Cortex of kidney (tissue), 1 donor: ENCODE measurements around the gene TRIM66.

Experiments used
- DNase-seq: peaks from one replicate; lab custom pipeline; 2025; lab: John Stamatoyannopoulos, UW

TRIM66 gene

DNA sequence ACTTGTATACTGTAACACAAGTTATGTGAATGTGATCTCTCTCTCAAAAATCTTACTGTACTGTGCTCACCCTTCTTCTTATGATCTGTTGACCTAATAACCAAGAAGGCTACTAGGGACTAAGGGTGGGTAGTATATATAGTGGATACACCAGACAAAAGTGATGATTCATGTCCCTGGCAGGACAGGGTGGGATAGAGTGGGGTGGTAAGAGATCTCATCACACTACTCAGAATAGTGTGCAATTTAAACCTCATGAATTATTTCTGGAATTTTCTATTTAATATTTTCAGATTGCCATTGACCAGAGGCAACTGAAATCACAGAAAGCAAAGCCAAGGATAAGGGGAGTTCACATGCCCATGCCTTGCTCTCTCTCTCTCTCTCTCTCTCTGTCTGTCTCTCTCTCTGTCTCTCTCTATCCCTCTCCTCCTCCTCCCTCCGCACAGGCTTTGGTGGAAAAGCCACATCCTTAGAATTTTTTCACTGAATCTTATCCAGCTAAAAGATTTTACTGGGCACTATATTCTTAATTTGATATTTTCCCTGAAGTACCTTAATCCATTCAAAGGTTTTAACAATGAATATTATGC, 76.4 kb downstream of the TRIM66 start:
- DNase-seq = no peak

DNA sequence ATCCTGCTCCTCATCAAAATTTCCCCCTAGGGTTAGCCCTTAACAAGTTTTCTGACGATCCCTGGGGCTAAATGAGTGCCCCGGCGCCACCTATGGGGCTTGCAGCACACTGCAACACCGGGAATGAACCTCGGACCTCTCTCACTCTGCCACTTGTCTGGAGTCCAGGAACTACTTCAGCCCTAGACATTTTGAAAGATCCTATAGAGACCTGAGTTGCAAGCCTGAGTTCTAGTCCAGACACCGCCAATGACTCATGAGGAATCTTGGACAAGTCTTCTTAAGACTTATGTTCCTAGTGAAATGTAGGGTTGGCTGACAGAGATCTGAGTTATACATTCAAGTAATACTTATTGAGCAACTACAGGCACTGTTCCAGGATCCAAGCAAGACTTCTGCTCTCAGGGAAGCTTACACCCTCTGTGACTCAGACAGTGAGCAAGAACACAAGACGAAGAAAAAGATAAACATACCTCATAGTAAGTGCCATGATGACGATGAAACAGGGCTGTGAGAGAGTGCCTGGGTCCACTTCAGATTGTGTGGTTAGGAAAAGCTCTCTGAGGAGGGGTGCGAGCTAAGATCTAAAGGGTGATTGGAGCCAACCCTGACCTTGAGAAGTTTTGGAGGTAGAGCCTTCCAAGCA, 78.3 kb downstream of the TRIM66 start:
- no peak for DNase-seq

DNA sequence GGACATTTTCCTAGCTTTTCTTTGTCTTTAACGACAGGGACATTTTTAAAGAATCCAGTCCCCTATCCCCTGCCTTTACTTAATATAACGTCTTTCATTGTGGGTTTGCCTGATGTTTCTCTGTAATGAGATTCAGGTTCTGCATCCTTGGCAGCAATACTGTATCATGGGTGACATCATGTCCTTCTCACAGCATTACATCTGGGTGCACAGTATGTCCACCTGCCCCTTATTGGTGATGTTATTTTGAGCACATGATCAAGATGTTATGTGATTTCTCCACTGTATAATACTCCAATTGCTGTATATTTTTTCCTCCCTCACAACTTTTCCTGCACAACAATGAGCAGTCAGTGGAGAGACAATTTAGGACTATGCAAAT, 78.8 kb downstream of the TRIM66 start:
- no peak for DNase-seq

DNA sequence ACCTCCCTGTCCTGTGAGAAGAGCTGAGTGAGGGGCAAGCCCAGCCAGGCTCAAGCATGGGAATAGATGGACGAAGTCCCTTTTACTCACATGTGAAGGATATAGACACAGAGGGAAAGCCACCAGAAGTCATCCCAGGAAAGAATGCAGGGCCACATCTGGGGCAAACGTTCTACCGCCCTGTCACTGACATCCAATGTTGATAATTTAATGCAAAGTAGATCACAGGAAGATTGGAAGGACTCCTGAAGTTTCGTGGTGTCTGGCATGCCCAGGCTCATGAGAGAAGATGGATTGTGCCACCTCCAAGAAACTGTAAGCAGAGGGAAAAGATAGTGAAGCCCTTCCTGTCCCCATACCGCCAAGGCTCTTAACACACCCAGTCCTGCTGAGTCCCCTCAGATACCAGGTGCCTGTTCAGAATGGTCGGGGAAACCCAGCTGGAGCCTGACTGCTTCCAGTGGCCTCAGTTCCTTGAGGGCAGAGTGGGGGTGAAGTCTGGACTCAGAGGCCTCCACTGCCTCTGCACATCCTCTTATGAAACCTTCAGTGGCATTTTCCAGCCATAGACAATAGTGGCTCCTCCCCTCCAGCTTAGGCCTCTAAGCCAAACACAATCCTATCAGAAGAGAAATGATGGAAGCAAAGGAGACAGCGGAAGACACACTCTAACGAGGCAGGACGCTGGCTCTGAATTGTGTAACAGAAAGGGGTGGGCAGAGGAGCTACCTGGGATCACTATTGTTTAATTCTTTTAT, 80.9 kb downstream of the TRIM66 start:
- DNase-seq = no peak

DNA sequence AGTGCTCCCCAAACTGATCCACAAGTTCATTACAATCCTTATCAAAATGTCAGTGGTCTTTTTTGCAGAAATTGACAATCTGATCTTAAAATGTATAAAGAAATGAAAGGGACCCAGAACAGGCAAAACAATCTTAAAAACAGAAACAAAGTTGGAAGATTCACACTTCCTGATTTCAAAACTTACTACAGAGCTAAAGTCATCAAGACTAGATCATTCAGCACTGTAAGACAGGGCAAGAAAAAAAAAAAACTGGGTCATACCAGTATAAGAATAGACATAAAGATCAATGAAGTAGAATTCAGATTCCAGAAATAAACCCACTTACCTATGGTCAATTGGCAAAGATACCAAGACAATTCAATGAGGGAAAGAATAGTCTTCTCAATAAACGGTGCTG, 84.0 kb downstream of the TRIM66 start:
- no peak for DNase-seq

DNA sequence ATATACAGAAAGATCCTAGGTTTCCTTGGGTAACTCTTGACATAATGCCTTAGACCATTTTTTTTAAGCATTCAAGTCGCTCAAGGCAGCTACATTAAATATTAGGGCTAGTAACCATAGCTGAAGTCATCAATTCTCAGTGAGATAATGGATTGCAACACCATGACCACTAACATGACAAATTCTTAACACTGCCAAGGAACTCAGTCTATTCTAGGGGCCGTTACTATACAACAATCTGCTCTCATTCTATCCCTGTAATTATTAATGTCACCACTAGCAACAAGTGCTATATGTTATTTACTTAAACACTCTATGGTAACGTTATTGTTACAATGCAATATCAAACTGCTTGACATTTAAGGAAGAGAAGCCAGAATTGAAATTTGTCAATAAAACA, 85.3 kb downstream of the TRIM66 start:
- DNase-seq = no peak

DNA sequence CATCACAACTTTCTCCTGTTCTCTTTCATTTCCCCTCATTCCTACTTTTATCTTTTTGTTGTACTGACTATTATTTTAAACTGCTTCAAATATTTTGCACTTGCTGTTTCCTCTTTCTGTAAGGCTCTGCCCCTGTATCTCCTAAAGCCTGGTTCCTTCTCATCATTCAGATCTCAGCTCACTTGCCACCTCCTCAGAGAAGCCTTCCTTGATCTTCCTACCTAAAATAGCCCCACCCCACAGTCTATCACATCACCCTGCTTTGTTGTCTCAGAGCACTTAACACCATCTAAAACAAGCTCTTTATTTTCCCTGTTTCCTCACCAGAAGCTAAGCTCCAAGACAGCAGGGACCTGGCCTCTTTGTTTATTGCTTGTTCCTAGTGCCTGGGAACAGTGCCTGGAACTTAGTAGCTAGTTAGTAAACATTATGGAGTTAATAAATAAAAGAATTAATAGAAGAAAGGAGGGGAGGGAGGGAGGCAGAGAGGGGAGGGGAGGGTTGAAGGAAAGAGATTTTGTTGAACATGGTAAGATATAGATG, 85.9 kb downstream of the TRIM66 start:
- DNase-seq = no peak

DNA sequence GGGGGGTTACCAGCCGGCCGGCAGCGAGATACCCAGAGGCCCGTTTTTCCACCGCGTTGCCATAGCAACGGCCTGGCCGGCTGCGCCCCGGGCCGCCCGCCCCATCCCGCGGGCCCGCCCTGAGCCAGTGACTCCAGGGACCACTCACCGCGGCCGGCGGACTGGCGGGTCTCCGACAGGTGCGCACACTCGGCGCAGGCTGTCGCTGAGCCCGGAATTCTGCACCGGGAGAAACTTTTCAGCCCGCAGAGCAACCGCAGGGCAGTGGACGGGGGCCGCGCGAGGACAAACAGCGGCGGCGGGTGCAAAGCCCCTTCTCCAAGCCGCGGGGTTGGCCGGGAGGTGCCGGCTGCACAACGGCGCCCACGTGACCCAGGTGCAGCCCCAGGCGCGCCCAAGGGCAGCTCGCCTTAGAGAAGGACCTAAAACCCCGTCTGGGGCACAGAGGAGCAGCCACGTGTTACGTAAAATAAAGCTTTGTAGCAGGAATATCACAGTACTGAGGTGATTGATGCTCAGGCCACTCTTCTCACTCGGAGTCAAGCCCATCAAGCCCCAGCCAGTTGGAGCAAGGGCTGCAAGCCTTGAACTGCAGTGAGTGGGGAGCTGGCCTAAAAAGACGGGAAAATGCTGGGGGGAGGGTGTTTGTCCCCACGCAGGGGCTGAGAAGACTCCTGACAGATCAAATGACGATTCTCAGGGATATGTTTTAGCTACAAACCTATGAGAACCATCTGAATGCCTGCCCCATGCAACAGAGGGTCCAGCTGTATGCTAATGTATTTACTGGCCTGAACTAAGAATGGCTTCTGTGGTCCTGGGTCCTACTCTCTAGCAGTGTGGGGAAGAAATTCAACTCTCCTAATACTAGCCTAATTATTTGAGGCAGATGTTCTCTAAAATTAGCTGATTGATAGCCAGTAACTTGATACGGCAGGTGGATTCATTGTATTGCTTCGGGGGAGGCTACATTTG, 88.2 kb downstream of the TRIM66 start, which contains the start of gene STK33:
Gene STK33 (minus strand): TSS at position 294 of the 975 bp plus-strand sequence. CDS start 119,323 bp downstream, outside the sequence.
- no peak for DNase-seq

DNA sequence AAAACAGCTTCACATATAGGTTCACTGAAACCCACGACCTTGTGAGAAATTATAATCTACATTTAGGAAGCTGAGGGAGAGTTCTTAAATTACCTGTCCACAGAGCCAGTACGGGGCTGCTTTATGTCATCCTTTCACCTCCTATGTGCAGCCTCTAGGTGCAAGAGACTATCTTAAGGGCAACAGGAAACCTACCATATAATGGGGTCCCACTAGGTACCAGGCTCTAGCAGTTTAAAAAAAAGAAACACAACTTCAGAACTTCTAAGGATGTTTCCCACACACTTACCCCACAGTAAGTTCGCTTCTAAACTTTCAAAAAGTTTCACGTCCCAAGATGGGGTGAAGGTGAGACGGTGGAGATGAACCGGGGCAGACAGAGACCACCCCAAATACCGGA, 89.0 kb downstream of the TRIM66 start:
- no peak for DNase-seq

DNA sequence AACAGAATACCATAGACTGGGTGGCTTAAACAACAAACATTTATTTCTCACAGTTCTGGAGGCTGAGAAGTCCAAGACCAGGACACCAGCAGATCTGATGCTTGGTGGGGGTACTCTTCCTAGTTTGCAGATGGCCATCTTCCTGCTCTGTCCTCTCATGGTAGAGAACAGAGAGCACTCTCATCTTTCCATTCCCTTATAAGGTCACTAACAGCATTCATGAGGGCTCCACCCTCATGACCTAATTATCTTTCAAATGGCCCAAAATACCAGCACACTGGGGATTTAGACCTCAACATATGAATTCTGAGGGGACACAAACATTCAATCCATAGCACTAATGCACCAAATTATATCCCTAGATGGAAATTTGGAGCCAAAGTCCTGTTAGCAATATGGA, 94.5 kb downstream of the TRIM66 start:
- DNase-seq = no peak

DNA sequence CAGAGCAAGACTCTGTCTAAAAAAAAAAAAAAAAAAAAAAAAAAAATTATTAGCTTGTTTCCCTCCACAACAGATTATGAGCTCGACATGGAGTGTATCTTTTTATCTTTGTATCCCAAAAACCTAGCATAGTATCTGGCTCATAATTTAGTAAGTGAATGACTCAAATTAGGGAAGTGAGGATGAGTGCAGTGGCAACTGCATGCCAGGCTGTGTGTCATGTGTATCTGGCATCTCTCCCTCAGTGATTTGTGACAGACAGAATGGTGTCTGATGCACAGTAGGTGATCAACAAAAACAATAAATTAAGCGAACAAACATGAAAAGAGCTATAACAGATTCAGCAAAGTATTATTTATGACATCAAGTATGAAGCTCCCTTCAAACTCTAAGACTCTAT, 95.7 kb downstream of the TRIM66 start:
- no peak for DNase-seq

DNA sequence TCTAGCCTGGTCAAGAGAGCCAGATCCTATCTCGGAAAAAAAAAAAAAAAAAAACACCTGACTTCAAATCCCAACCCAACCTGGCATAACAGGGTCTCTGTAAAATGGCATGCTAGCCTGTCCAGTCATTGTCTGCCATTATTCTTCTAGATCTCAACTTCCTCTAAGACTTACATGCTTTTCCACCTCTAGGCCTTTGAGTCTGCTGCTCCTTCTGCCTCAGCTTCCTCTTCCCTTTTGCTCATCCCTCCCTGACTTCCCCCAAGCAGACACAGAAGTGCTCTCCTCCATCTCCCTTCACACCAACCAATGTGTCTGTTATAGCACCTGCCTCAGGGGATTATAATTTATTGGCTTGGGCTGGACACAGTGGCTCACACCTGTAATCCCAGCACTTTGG, 96.3 kb downstream of the TRIM66 start:
- no peak for DNase-seq

DNA sequence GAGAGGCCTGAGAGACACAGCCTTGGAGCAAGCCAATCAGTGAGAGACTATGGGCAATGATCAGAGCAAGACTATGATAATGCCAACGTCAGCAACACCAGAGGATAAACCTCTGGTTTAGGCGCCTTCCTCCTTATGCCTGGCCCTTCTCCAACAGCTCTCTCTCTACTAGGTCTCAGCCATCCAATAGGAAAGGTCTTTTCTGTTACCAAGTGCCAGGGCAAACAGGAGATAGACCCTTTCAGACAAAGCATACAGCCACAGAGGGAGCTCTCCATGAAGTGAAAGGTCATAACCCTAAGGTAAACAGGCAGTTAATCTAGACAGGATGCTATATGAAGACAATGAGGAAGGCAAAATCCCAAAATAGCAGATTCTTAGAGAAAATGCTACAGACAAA, 98.0 kb downstream of the TRIM66 start:
- DNase-seq = no peak

DNA sequence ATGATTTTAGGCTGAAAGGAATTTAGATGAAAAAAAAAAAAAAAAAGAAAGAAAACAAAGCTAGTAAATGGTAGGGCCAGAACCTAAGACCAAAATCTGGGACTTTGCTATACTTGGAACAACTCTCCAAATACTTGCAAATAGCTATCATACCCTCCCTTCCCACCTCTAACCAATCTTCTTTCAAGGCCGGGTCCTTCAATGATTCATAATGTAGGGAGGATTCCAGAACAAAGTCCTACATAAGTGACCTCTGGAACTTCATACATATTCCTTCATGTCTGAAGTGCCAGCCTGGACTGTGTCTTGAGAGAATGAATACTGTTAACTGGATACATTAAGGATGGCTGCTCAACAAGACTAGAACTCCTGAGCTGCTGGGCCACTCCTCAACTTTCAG, 98.4 kb downstream of the TRIM66 start:
- DNase-seq = no peak

DNA sequence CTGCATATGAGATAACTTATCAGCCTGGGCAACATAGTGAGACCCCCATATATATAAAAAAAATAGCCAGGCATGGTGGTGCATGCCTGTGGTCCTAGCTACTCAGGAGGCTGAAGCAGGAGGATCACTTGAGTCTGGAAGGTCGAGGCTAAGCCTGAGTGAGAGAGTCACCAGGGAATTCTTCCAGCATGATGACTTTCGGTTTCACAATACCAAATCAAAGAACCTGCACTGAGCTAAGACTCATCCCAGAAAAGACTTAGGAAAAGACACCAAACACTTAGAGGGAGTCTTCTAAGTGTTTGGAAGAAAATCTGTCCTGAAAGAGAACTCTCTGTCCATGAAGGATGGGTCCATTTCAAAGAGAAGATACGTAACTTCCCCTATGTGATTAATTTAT, 101.2 kb downstream of the TRIM66 start:
- no peak for DNase-seq

DNA sequence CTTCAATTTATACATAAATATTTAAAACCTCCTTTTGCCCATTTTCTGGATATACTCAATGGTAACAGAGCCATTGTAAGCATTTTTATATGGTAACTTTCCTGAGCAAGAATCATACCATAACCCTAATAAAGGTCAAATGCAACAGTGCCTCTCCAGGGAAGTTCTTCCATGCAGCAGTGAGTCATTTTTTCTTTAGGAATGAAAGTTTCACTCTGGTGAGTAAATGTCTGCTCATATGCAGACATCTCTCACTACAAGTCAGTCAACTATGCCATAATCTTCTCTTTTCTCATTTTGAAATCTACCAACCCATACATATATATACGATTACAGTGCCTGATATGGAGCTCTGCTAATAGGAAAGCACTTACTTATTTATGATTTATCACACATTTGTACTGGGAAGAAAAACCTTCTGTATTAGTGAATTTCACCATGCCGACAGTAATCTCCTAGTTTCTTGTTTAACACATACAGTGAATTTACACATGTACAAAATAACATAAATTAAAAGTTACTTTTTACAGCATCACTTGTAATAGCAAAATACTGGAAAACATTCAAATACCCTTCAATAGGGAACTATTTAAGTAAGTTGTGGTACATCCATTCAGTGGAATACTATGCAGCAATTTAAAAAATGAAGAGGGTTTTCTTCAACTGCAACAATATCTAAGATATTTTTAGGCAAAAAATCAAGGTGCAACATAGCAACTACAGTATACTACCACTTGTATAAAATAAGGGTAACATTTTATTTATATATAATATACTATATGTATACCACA, 104.5 kb downstream of the TRIM66 start:
- no peak for DNase-seq

DNA sequence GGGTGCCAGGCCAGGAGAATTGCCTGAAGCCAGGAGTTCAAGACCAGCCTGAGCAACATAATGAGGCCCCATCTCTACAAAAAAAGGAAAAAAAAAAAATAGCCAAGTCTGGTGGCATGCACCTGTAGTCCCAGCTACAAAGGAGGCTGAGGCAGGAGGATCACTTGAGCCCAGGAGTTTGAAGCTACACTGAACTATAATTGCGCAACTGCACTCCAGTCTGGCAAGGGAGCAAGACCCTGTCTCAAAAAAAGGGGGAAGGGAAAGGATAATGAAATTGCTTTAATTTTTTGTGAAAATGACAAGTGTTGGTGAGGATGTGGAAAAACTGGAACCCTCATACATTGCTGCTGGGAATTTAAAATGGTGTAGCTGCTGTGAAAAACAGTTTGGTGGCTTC, 107.7 kb downstream of the TRIM66 start:
- DNase-seq = no peak

DNA sequence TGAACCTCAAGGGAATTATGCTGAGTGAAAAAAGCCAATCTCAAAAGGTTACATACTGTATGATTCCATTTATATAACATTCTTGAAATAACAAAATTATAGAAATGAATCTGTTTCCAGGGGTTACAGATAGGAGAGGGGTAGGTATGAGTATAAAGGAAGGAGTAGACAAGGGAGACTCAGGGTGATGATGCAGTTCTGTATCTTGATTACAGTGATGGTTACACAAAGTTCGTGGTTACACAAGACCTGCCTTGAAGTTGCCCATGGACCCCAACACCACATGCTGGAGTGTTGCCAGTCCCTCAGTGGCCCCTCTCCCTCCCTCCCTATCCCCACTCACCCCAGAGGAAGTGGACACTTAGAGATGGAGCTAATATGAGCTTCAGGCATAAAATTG, 108.7 kb downstream of the TRIM66 start:
- DNase-seq = no peak

DNA sequence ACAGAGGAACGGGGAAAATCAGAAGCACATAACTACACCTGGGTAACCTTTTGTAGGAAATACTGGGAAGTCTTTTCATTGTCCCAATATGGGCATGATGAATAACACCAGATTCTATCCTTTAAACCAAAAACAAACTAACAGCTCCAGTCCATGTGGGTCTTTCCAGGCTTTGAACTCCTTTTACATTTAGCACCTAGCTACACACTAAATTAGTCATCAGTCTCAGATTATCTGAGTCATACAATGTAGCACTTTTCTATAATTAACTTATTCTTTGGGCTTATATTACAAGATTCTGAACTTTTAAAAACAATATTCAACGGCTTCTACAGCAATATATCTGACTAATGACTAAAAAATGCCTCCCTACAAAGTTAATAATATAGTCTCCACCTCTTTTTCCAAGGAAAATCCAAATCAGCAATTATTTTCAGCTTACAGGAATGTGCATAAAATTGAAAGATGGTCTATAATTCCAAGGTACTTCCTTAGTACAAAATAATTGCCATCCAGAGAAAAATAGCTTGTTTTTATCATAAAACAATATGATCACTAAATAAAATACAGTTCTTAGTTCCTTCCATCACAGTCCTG, 114.8 kb downstream of the TRIM66 start:
- no peak for DNase-seq

DNA sequence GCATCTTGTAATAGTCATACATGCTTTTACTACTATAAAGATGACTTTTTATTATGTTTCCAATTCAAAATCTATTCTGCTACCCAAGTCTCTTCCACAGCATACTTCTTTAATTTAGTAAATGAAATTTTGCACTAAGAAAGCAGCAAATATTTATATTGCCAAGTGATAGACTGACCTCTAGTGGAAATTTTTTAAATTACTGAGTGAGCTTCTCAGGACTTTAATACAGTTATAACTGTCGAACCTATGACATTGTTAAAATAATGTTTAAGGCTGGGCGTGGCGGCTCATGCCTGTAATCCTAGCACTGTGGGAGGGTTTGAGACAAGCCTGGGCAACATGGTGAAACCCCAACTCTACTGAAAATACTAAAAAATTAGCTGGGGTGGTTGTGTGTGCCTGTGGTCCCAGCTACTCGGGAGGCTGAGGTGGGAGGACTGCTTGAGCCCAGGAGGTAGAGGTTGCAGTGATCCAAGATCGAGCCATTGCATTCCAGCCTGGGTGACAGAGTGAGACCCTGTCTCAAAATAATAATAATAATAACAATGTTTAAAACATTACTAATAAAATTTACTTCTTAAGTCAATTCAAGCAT, 115.8 kb downstream of the TRIM66 start:
- no peak for DNase-seq
